GM21381 (cell line): ENCODE results near the gene CBS.
"Not testable (repeated sequence)": the region's sequence is repeated elsewhere in the genome, so short reads cannot be mapped to it uniquely, and the experiment has no call there.

Source experiments
- ATAC-seq: cut with Tn5 transposase; IDR thresholded peaks from one replicate; pipeline ENCODE4 v1.9.1; 2021; ENCODE audit warnings: mild to moderate bottlenecking, moderate library complexity; ENCODE audit not compliant: unreplicated experiment

Gene CBS

DNA sequence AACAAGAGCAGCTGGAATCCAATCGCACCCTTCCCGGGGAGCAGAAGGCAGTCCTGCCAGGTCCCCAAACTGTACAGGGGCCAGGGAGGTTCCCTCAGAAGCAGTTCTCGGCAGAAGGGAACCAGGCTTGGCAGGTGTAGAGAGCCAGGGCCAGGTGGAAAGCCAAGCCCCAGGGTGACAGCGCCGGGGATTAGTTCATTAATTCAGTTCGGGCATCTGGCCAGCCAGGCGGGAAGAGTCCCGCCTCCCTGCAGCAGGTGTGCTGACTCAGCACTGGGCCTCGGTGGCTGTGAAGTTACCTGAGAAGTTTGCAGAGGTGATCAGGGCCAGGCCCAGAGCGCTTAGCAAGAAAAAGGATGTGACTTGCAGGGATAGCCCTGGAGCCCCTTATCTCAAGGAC is 6.0 kb downstream of the CBS start:
- ATAC-seq: not testable (repeated sequence)

DNA sequence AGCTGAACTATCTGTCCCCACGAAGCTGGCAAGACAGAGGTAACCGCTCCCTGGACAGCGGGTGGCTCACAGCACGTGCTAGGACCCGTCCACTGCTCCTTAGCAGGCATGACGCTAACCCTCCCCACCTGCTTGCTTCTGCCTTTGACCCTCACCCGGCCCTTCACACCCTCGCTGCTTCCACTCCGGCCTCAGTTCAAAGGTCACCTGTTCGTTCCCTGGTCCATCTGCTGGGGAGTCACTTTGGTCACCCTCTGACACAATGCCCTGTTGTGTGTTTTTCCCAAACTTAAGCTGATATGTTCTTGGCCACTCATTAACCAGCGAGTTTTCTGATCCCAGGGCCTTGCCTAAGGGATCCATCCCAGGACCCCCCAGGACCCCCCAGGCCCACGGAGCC is 7.6 kb downstream of the CBS start:
- ATAC-seq: not testable (repeated sequence)

DNA sequence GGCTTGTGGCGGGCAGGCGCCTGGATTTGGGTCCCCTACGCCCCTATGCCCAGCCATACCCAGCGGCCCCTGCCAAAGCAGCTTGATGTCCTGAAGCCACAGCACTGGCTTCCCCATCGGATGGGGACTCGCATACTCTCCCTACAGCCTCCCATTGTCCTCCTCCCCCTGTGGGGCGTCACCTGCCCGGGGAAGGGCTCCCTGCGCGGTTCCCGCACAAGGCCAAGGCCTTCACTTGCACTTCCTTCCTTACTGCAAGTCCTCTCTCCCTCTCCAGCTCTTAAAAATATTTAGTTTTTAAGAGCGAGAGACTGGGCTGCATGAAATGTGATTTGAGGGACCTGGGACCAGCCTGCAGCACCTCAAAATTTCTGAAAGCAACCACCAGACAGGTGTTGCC is 8.9 kb downstream of the CBS start:
- ATAC-seq: not testable (repeated sequence)

DNA sequence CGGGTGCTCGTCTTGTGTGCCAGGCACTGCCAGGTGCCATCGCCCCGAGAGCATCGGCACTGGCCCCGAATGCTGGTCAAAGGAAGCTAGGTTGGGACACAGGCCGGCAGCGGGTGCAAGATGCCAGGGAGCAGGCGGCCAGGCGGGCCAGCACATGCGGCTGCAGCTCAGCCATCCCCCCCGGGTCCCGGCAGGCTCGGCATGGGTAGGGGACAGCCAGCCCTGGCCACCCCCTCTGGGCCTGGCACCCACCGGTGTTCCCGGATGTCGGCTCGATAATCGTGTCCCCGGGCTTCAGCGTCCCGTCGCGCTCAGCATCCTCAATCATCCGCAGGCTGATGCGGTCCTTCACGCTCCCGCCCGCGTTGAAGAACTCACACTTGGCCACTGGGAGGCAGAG is 9.6 kb downstream of the CBS start:
- not testable (repeated sequence) for ATAC-seq

DNA sequence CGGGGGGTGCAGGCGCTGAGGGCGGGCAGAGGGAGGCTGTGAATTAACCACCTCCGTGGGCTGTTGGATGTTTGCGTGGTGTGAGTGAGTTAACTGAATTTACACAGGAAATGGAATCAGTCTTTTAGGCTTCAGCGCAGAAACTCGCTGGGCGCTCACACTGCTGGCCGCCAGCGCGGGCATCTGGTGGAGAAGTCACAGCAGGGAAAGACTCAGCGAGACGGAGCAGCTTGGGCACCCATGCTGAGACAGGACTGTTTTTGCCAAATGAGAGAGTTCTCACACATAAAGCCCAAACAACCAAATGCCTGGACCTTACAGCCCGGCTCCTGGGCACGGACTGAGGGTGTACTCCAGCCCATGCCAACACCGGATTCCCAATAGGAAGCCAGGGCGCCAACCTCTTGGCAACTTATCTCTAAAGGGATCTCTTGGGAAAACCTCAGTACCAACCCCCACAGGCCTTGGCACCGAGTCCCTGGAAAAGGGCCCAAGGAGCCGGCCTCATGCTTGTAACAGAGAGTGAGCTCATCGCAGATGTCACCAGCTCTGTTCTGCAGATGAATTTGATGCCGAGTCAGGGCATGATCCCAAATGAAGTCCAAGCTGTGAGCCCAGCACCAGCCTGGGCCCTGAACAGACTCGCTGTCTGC is 11.2 kb downstream of the CBS start:
- not testable (repeated sequence) for ATAC-seq

DNA sequence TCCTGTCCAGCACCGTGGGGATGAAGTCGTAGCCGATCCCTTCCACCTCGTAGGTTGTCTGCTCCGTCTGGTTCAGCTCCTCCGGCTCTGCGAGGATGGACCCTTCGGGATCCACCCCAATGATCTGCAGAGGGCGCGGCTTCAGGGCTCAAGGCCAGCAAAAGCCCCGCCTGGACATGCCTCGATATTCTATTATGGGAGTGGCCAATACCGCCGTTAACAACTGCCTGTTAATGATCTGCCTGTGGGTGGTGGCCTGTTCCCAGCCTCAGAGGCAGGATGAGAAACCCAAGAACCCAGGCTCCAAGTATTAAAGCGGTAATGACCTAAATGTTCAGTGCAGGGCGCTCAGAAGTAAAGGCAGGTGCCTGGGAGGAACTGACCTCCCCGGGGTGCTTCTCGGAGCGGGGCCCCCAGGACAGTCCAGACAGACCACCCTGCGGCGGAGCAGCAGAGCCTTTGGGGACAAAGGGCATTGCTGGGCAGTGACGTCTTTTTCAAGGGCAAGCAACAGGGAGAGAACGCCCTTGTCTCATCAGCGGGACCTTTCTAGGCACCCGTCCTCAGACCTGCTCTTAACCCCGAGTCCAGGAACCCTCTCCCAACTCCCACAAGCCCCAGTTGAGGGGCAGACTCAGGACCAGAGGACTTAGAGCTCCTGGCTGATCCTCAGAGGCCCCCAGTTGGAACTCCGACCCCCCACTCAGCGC is 12.5 kb downstream of the CBS start:
- not testable (repeated sequence) for ATAC-seq

DNA sequence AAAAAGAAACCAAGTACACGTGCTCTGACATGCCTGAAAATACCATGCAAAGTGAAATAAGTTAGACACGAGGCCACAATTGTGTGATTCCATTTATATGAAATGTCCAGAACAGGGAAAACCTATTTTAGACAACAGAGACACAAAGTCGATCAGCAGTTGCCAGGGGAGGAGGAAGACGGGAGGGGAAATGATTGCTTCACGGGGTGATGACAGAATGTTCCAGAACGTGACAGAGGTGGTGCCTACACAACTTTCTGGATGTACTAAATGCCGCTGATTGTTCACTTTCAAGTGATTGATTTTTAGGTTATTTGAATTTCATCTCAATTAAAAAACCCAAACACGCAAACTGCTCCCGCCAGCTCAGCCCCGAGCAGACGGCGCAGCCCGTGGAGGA is 22.5 kb downstream of the CBS start:
- not testable (repeated sequence) for ATAC-seq

DNA sequence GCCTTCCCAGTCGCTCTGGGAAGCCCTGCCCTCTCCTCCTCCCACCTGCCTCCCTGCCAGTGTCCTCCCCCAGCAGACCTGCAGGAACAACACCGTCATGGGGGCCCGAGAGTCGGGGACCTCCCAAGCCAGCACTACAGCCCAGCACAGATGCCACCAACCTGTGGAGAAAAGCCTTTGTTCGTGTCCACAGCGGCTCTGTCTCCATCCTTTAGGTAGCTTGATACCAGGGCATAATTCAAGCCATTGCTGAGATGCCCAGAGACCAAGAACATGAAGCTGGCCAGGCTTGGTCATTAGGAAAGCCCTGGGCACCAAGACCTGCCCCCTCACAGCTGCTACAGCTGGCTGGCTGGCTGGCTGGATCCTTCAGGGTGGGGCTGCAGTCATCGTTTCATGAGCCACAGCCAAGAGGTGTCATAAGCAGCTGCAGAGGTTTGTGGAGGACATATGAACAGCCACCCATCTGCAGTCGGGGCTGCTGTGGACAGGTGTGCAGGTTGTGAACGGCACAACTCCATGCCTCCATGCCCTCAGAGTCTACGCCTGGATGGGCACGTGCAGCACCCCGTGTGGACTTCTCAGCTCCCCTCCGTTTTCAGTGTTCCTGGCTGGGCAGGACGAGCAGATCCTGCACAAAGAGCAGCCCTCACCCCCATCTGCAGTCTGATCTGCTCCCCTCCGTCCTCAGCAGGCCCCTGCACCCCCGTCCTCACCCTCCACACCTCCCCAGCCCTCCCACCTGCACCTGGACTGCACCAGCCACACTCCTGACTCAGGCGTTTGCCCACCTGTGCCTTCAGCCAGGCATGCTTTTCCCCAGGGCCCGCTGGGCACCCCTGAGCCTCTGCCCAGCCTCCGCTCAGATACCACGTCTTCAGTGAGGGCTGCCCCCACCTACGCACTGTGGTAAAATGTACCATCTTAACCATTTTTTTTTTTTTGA is 29.5 kb downstream of the CBS start:
- not testable (repeated sequence) for ATAC-seq

DNA sequence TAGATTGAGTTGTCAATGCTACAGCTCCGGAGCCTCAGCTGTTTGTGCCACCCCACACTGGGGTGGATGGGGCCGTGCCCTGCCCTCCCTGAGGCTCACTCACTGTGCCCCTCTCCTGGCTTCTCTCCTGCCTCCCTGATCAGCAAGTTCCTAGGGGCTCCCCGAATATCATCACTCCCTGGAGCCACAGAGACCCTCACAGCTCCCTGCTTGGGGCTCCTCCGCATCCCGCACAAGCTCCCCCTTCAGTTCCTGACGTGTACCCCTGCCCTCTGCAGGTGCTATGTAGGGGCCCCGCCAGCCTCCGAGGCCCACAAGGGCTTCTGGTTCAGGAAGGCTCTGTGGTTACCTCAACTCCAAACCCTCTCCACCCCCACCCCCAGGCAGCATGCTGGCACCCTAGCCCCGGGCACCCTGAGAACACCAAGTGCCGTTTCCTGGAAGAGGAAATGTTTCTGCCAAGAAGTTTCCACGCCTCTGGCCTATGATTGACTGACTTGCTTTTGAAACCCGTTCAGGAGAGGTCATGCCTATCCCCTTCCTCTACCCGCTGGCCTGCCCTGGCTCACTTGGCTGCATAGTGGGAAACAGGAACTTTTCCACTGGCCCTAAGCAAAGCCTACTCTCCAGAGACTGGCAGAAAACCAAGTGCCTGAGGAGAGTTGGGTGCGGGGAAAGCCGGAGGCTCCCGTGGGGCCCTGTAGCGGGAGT is 30.3 kb downstream of the CBS start:
- not testable (repeated sequence) for ATAC-seq

DNA sequence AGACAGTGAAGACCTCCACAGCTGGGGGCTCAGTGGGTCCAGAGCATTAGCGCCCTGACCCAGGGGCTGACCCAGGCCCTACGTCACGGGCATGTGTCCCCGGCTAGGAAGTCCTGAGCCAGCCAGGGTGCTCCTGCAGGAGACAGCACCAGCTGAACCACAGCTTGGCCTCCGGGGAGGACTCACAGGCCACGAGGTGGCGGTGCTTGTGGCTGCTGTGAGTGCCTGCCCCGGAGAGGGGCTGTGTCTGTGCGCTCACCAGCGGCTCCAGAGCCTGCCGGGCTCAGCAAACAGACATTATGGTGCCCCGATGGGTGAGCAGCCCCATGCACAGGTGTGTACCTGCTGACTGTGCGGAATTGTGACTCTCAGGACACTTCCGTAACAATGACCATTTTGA is 31.1 kb downstream of the CBS start:
- not testable (repeated sequence) for ATAC-seq

DNA sequence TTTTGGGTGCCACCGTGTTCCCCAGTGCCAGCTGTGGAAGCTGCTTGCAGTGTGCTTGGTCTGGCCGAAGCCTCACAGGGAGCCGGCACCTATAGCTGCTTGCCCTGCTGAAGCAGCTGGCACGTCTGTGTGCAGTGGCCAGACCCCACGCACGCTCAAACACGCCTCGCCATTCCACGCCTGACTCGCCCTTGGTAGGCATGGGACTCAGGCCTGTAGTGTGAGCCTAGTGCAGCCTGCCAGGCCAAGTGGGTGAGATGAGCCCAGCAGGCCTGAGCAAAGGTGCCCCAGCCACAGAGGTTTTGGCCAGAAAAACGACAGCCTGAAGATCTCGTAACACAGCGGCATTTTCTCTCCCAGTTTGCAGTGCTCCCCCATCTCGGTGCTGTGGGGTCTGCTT is 32.3 kb downstream of the CBS start:
- not testable (repeated sequence) for ATAC-seq

DNA sequence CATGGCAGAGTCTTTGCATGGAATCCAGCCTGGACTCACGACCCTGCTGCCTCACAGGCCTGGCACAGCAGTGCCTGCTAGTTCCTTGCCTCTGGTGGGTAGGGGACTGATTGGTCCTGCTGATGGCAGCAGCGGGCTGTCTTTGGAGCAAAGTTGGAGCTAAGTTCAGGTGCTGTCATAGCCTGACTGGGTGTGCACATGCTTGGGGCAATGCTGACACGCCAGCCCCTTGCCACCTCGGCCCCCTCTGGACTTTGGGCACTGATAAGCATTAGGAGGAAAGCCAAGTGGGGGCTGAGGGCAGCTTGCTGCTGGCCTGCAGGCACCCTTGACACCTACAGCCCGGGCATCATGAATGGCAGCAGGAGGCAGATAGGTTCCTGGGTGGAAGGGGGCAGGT is 33.5 kb downstream of the CBS start:
- ATAC-seq: not testable (repeated sequence)

DNA sequence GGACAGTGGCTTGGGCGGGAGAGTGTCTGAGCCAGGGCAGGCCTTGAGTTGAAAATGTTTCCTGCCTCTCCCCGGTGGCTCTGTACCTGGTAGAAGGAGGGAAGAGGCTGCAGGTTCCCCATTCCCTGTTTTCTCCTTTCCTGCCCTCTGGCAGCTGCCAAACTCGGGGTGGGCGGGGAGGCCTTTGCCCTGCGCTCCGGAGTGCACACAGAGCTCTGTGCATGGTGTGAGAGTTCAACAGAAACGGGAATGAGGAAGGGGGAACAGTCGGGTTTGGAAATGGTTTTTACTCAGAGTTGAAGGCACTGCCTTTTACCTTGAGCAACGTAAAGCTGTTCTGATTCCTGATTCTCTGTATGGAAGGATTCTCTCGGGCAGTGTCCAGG is 37.0 kb downstream of the CBS start:
- ATAC-seq: not testable (repeated sequence)

DNA sequence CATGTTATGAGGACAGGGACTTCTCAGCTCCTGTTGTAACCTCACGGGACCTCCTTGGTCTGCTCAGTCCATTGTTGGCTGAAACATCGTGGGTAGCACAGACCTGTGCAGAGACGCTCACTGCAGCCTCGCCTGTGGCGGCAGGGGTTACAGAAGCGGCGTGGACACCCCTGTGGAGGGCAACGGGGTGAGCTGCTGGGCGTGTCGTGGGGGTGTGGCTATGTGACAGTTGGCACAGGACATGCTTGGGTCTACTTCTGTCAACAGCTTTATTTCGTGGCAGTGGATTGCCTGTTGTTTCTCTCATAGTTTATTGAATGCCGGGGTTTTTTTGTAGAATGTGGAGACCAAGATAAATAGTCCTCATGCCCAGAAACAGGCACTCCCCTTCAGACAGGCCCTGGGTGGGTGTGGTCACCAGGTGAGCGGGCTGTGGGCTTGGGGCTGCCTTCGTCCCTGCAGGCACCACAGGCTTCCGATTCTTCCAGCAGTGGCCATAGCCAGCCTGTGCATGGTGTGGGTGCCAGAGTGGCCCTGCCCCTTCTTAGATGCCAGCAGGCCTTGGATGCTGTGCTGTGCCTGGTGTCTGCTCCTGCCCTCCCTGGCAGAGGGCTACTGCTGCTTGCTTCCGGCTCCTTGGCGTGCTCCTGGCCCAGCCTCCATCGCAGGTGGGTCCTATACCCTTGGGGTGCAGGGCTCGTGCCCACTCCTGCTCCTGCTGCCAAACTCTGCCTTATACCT is 37.5 kb downstream of the CBS start:
- ATAC-seq: not testable (repeated sequence)

DNA sequence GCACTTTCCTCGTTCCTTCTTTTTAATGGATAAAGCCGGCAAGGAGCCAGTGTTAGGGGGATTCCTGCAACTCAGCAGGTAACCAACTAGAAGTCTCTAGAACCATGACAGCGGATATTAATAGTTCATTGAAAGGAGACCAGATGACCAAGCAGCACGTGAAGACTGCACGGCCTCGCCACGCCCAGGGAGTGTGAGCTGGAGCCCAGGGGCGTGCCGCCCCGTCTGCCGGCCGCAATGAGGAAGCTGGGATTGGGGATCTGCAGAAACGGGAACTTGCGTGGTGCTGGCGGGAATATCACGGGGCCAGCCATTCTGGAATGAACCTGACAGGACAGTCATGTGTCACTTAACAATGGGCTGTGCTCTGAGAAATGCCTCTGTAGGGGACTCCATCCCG is 38.7 kb downstream of the CBS start:
- ATAC-seq: not testable (repeated sequence)

DNA sequence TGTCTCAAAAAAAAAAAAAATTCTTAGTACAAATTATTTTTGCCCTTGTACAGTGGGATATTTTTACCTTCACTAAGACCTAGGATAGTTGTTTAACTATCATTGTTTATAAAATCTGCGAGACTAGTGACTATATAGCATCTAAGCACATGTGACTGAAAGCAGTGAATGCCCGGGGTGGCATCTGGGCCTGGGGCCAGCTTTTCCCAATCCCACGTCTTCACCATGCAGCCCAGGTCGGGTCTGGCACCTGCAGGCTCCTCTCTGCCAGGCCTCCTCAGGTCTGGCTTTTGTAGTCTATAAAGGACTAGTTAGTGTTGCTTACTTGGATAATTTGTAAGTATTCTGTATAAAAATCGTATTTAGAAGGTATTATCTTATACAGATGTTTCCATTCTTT is 40.8 kb downstream of the CBS start:
- no peak for ATAC-seq

DNA sequence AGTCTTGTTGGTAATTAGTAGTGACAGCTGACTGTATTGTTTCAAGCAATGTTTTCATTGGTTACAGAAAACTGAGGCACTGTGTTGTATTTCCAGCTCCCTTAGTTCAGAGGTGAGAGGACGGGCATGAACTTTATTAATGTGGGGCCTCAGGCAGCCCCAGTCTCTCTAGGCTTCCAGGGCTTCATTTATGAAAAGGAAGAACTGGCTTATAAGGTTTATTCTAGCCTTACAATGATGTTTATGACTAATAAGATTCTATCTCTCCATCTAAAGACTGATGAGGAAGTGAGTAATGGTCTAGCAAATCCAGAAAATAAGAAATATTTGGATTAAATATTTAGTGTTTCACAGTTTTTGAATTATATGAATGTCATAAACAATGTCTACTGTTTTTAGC is 41.5 kb downstream of the CBS start:
- no peak for ATAC-seq

DNA sequence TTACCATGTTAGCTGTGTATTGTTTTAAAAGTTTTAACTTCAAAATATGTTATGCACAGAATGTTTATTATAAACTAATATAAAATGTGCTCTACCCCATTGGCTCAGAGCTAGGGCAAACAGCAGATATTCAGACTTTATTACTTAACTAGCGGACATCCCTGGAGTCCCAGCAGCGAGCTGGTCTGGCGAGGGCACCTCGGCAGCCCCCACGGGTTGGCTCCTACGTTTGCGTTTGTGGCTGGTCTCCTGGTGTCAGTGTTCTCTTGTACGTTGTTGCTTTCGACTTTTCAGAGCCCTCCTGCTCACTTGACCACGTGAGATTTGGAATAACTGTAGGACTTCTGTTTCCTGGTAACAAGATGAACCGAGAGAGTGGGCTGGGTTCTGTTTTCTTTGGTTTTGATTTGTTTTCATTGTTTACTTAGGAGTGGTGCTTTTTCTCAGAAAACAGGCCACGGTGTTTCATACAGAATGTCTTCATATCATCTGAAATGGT is 44.5 kb downstream of the CBS start:
- ATAC-seq: no peak

DNA sequence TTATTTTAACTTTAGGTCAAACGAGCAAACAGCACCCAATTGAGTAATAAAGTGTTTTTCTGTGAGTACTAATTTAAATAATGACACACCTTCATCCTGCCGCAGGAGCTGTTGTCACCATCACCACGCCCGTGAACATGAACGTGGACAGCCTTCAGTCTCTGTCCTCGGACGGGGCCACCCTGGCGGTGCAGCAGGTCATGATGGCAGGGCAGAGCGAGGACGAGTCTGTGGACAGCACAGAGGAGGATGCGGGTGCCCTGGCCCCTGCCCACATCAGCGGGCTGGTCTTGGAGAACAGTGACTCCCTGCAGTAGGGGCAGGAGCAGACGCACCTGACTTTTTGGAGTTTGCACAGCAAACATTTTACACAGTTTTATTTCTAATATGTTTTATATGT is 45.9 kb downstream of the CBS start:
- ATAC-seq: no peak
